HL-60/S4 (cell line): ENCODE measurements around the gene KHK.

Source experiments
- in situ Hi-C: fragments of 300-500 bp; cut with MboI; formaldehyde crosslinking; loops from 2 replicates; pipeline ENCODE4 v1.14.3; 2022; ENCODE audit warnings: low sequenced_read_pairs

Gene KHK

GRCh38 chr2:27148801-27149439 is 62.3 kb downstream of the KHK start, which contains the start of gene TCF23:
TCF23 (plus strand) TSS chr2:27149004; CDS start chr2:27149134, 130 bp downstream.
- in situ Hi-C loops = no loop called here

GRCh38 chr2:27149570-27150405 is 63.2 kb downstream of the KHK start:
- in situ Hi-C loops = no loop called here
